Neutrophil (primary cell): Measurements from ENCODE around the gene ECHDC3.

Experiments used
- H3K27ac ChIP-seq: fragments of 200-600 bp; sonication (generic); 2 replicates; pipeline ENCODE4 v1.5.1; 2016; ENCODE audit warnings: mild to moderate bottlenecking, moderate library complexity
- H3K27me3 ChIP-seq: fragments of 200-600 bp; sonication (generic); 2 replicates; pipeline ENCODE4 v1.6.0; 2016; ENCODE audit warnings: mild to moderate bottlenecking
- H3K36me3 ChIP-seq: fragments of 200-600 bp; sonication (generic); 2 replicates; pipeline ENCODE4 v1.5.1; 2017
- H3K4me1 ChIP-seq, 2 experiments: fragments of 200-600 bp in 1 of 2; sonication (generic) in 1 of 2; 1 replicate in 1 of 2; 2 replicates in 1 of 2; pipeline versions ENCODE4 v1.5.1 to v1.6.1; 2013 to 2016; ENCODE audit warnings: low read depth in 1 of 2, low read length in 1 of 2, mild to moderate bottlenecking in 1 of 2, moderate library complexity in 1 of 2; ENCODE audit not compliant: control insufficient read depth in 1 of 2, insufficient read depth in 1 of 2
- H3K4me3 ChIP-seq, 2 experiments: fragments of 200-600 bp in 1 of 2; sonication (generic) in 1 of 2; 1 replicate in 1 of 2; 2 replicates in 1 of 2; pipeline ENCODE4 v1.5.1; 2013 to 2016; ENCODE audit warnings: low read depth in 1 of 2, low read length in 1 of 2, mild to moderate bottlenecking in 1 of 2, moderate library complexity in 1 of 2
- H3K9me3 ChIP-seq: fragments of 200-600 bp; sonication (generic); 2 replicates; pipeline ENCODE4 v1.5.1; 2016
- CTCF ChIP-seq: fragments of 200-600 bp; sonication (generic); IDR thresholded peaks from 2 replicates; pipeline ENCODE4 v1.5.1; 2016; ENCODE audit warnings: antibody characterized with exemption

Gene ECHDC3

GRCh38 chr10:11795101-11795920 is 53.1 kb downstream of the ECHDC3 start:
- H3K36me3 ChIP-seq: no peaks in the 10 kb centered on the region
- no peaks in the 10 kb centered on the region for H3K9me3 ChIP-seq

GRCh38 chr10:11796474-11796873 is 54.3 kb downstream of the ECHDC3 start:
- Histone ChIP-seq H3K36me3 (no peaks in the 10 kb centered on the region), H3K4me1 (no peaks in the 10 kb centered on the region), H3K4me3 (no peak overlapping the region), H3K27ac (no peak overlapping the region), H3K27me3 (no peaks in the 10 kb centered on the region), H3K9me3 (no peaks in the 10 kb centered on the region)
- no peak for TF ChIP-seq CTCF

More at GRCh38 chr10:11795101-11795920, 53.1 kb downstream of the ECHDC3 start:
- Histone ChIP-seq H3K27me3 (no peaks in the 10 kb centered on the region), H3K4me1 (no peaks in the 10 kb centered on the region), H3K4me3 (no peak overlapping the region), H3K27ac (no peak overlapping the region)
- no peak for TF ChIP-seq CTCF

GRCh38 chr10:11797281-11797680 is 55.1 kb downstream of the ECHDC3 start:
- H3K27ac ChIP-seq: no peak overlapping the region
- no peak for TF ChIP-seq CTCF
- H3K36me3 ChIP-seq: no peaks in the 10 kb centered on the region
- no peaks in the 10 kb centered on the region for H3K4me1 ChIP-seq
- no peak overlapping the region for H3K4me3 ChIP-seq
- H3K9me3 ChIP-seq: no peaks in the 10 kb centered on the region
- H3K27me3 ChIP-seq: no peaks in the 10 kb centered on the region

- Histone ChIP-seq H3K27me3 (no peaks in the 10 kb centered on the region), H3K36me3 (no peaks in the 10 kb centered on the region), H3K27ac (no peak overlapping the region), H3K4me1 (no peaks in the 10 kb centered on the region), H3K9me3 (no peaks in the 10 kb centered on the region), H3K4me3 (no peak overlapping the region)
- no peak for TF ChIP-seq CTCF
These were observed 55.9 kb downstream of the ECHDC3 start for GRCh38 chr10:11797847-11798633.

- no peak overlapping the region for H3K27ac ChIP-seq
- no peaks in the 10 kb centered on the region for H3K9me3 ChIP-seq
- no peak overlapping the region for H3K4me3 ChIP-seq
- no peaks in the 10 kb centered on the region for H3K27me3 ChIP-seq
- no peak for TF ChIP-seq CTCF
- H3K4me1 ChIP-seq: no peaks in the 10 kb centered on the region
- H3K36me3 ChIP-seq: no peaks in the 10 kb centered on the region
These were observed 56.9 kb downstream of the ECHDC3 start for GRCh38 chr10:11798845-11799735.
